ENCODE results near the gene MICALL2.
"Not testable (repeated sequence)": the region's sequence is repeated elsewhere in the genome, so short reads cannot be mapped to it uniquely, and the experiment has no call there.

MICALL2 gene

GRCh38 chr7:1447112-1447511, 12.2 kb downstream of the MICALL2 start:
- H3K27ac ChIP-seq = no peak overlapping the region
- H3K4me1 ChIP-seq (ENCODE audit: low read depth, poor library complexity, severe bottlenecking) = peaks cover 2% of the 10 kb centered on the region
- H3K36me3 ChIP-seq (ENCODE audit: insufficient read depth) = no peaks in the 10 kb centered on the region
- peaks cover 35% of the 10 kb centered on the region; the same call in 1 of the 2 replicates for H3K27me3 ChIP-seq (ENCODE audit: insufficient read depth, low read depth)
- H3K4me3 ChIP-seq (IDR thresholded peaks at IDR 0.05; ENCODE audit: insufficient read depth, low read depth, low read length) = no peak overlapping the region
- H3K9ac ChIP-seq = no peak overlapping the region
- no peaks in the 10 kb centered on the region for H3K79me2 ChIP-seq (ENCODE audit: insufficient read depth, low read depth)
- H3K4me2 ChIP-seq = no peak overlapping the region
- no peak overlapping the region for H2AFZ ChIP-seq (ENCODE audit: low read depth)
- no peaks in the 10 kb centered on the region for H4K20me1 ChIP-seq (ENCODE audit: insufficient read depth)
- TF ChIP-seq CTCF (conservative IDR thresholded peaks at IDR 0.05; ENCODE audit: low read depth, low read length) = no peak

GRCh38 chr7:1446620-1447032, 12.6 kb downstream of the MICALL2 start:
- H3K9ac ChIP-seq = no peak overlapping the region
- TF ChIP-seq CTCF (conservative IDR thresholded peaks at IDR 0.05; ENCODE audit: low read depth, low read length) = no peak
- H3K36me3 ChIP-seq (ENCODE audit: insufficient read depth) = no peaks in the 10 kb centered on the region
- no peaks in the 10 kb centered on the region for H4K20me1 ChIP-seq (ENCODE audit: insufficient read depth)
- peaks cover 7% of the 10 kb centered on the region for H3K4me1 ChIP-seq (ENCODE audit: low read depth, poor library complexity, severe bottlenecking)
- H3K27ac ChIP-seq = no peak overlapping the region
- H3K4me2 ChIP-seq = no peak overlapping the region
- no peaks in the 10 kb centered on the region for H3K79me2 ChIP-seq (ENCODE audit: insufficient read depth, low read depth)
- peaks cover 35% of the 10 kb centered on the region; the same call in 1 of the 2 replicates for H3K27me3 ChIP-seq (ENCODE audit: insufficient read depth, low read depth)
- H2AFZ ChIP-seq (ENCODE audit: low read depth) = no peak overlapping the region
- no peak overlapping the region for H3K4me3 ChIP-seq (IDR thresholded peaks at IDR 0.05; ENCODE audit: insufficient read depth, low read depth, low read length)

- not testable (repeated sequence) for H3K79me2 ChIP-seq (ENCODE audit: insufficient read depth, low read depth); H3K4me3 ChIP-seq (IDR thresholded peaks at IDR 0.05; ENCODE audit: insufficient read depth, low read depth, low read length); H2AFZ ChIP-seq (ENCODE audit: low read depth); H4K20me1 ChIP-seq (ENCODE audit: insufficient read depth); H3K4me2 ChIP-seq; H3K36me3 ChIP-seq (ENCODE audit: insufficient read depth); H3K27ac ChIP-seq; H3K9ac ChIP-seq
- H3K27me3 ChIP-seq (ENCODE audit: insufficient read depth, low read depth) = peaks cover 36% of the 10 kb centered on the region; the same call in 1 of the 2 replicates
- peaks cover 13% of the 10 kb centered on the region for H3K4me1 ChIP-seq (ENCODE audit: low read depth, poor library complexity, severe bottlenecking)
These were observed 13.2 kb downstream of the MICALL2 start for GRCh38 chr7:1446026-1446425.

GRCh38 chr7:1445341-1445740, 13.9 kb downstream of the MICALL2 start:
- Histone ChIP-seq H3K36me3 (ENCODE audit: insufficient read depth) (no peaks in the 10 kb centered on the region), H3K79me2 (ENCODE audit: insufficient read depth, low read depth) (no peaks in the 10 kb centered on the region), H2AFZ (ENCODE audit: low read depth) (no peak overlapping the region), H3K27ac (no peak overlapping the region), H3K27me3 (ENCODE audit: insufficient read depth, low read depth) (peaks cover 37% of the 10 kb centered on the region; the same call in 1 of the 2 replicates), H3K4me3 (IDR thresholded peaks at IDR 0.05; ENCODE audit: insufficient read depth, low read depth, low read length) (no peak overlapping the region), H3K9ac (no peak overlapping the region), H3K4me2 (no peak overlapping the region), H4K20me1 (ENCODE audit: insufficient read depth) (no peaks in the 10 kb centered on the region), H3K4me1 (ENCODE audit: low read depth, poor library complexity, severe bottlenecking) (peaks cover 14% of the 10 kb centered on the region)
- no peak for TF ChIP-seq CTCF (conservative IDR thresholded peaks at IDR 0.05; ENCODE audit: low read depth, low read length)

- H3K36me3 ChIP-seq (ENCODE audit: insufficient read depth) = no peaks in the 10 kb centered on the region
- no peak overlapping the region for H3K27ac ChIP-seq
- H3K27me3 ChIP-seq (ENCODE audit: insufficient read depth, low read depth) = peaks cover 38% of the 10 kb centered on the region
- no peak overlapping the region for H3K4me3 ChIP-seq (IDR thresholded peaks at IDR 0.05; ENCODE audit: insufficient read depth, low read depth, low read length)
- no peak overlapping the region for H3K9ac ChIP-seq
- H3K79me2 ChIP-seq (ENCODE audit: insufficient read depth, low read depth) = no peaks in the 10 kb centered on the region
- TF ChIP-seq CTCF (conservative IDR thresholded peaks at IDR 0.05; ENCODE audit: low read depth, low read length) = no peak
- no peaks in the 10 kb centered on the region for H4K20me1 ChIP-seq (ENCODE audit: insufficient read depth)
- no peak overlapping the region for H2AFZ ChIP-seq (ENCODE audit: low read depth)
- peaks cover 14% of the 10 kb centered on the region for H3K4me1 ChIP-seq (ENCODE audit: low read depth, poor library complexity, severe bottlenecking)
- no peak overlapping the region for H3K4me2 ChIP-seq
These were observed 14.3 kb downstream of the MICALL2 start for GRCh38 chr7:1444925-1445322.

All from KMS-11 (cell line).